ENCODE data around the gene CEBPB.

GRCh38 chr20:50237349-50237748 is 46.7 kb downstream of the CEBPB start:
- TF ChIP-seq CTCF (IDR thresholded peaks at IDR 0.05; ENCODE audit: low read length): no peak
- TF ChIP-seq EZH2phosphoT487 (IDR thresholded peaks at IDR 0.05; ENCODE audit: low read length): no peak
